Measurements from ENCODE around the gene TTL. TPM values are rescaled to one million over a fixed set of nuclear protein-coding genes. Genes with fewer than 3 reads are reported as not detected.

TTL gene
- total and polyA plus RNA-seq, 2 of the 13 experiments (the other 11 are each of a cell fraction or from before 2014, with no cell fraction given), result 19.0 to 59.8 TPM

- TF ChIP-seq ZNF737 (CRISPR knock-in tag; IDR thresholded peaks at IDR 0.05; ENCODE audit: borderline replicate concordance) (0 out of 2 replicates have a peak, but pooled peaks have one; percentile 11), HNRNPLL (IDR thresholded peaks at IDR 0.05; ENCODE audit: low read depth, low read length, poor library complexity, severe bottlenecking) (peak; percentile 98), ZNF276 (CRISPR knock-in tag; IDR thresholded peaks at IDR 0.05; ENCODE audit: low read depth) (peak; percentile 29; the same call in 1 of the 2 replicates), ZFP82 (CRISPR knock-in tag; IDR thresholded peaks at IDR 0.05; ENCODE audit: borderline replicate concordance) (no peak), ZNF703 (CRISPR knock-in tag; IDR thresholded peaks at IDR 0.05; ENCODE audit: borderline replicate concordance) (0 out of 2 replicates have a peak, but pooled peaks have one; percentile 21), SMAD9 (CRISPR knock-in tag; IDR thresholded peaks at IDR 0.05) (no peak), ZNF225 (CRISPR knock-in tag; IDR thresholded peaks at IDR 0.05) (no peak), MAX (IDR thresholded peaks at IDR 0.05) (peak; percentile 66), EED (CRISPR knock-in tag; IDR thresholded peaks at IDR 0.05) (peak; percentile 95; the same call in 1 of the 2 replicates), ZNF800 (CRISPR knock-in tag; IDR thresholded peaks at IDR 0.05) (peak; percentile 64; the same call in 1 of the 2 replicates), ZNF263 (CRISPR knock-in tag; IDR thresholded peaks at IDR 0.05) (peak; percentile 96), CENPBD1 (CRISPR knock-in tag; IDR thresholded peaks at IDR 0.05; ENCODE audit: borderline replicate concordance, low read depth) (no peak), RBFOX2 (IDR thresholded peaks at IDR 0.05; ENCODE audit: low read depth, low read length) (peak; percentile 76), IKZF4 (CRISPR knock-in tag; IDR thresholded peaks at IDR 0.05; ENCODE audit: borderline replicate concordance, low read depth, not compliant biosample characterization) (peak; percentile 16), ATF7 (IDR thresholded peaks at IDR 0.05) (no peak), ATF7 (CRISPR knock-in tag; IDR thresholded peaks at IDR 0.05) (peak; percentile 36; the same call in 1 of the 2 replicates), PAX8 (CRISPR knock-in tag; IDR thresholded peaks at IDR 0.05; ENCODE audit: borderline replicate concordance) (0 out of 2 replicates have a peak, but pooled peaks have one; percentile 19), ZNF747 (CRISPR knock-in tag; IDR thresholded peaks at IDR 0.05; ENCODE audit: borderline replicate concordance) (peak; percentile 76; the same call in 1 of the 2 replicates), NR2F2 (IDR thresholded peaks at IDR 0.05; ENCODE audit: borderline replicate concordance, low read depth) (0 out of 2 replicates have a peak, but pooled peaks have one; percentile 27), THAP8 (CRISPR knock-in tag; IDR thresholded peaks at IDR 0.05; ENCODE audit: borderline replicate concordance) (no peak), ETV6 (CRISPR knock-in tag; conservative IDR thresholded peaks at IDR 0.05) (no peak), MEIS1 (CRISPR knock-in tag; IDR thresholded peaks at IDR 0.05; ENCODE audit: borderline replicate concordance) (0 out of 2 replicates have a peak, but pooled peaks have one; percentile 66), NR1H2 (CRISPR knock-in tag; IDR thresholded peaks at IDR 0.05; ENCODE audit: borderline replicate concordance, low read depth) (no peak), ZNF234 (CRISPR knock-in tag; conservative IDR thresholded peaks at IDR 0.05) (peak; percentile 90; the same call in 1 of the 2 replicates)
Observed at GRCh38 chr2:112481528-112482233, at the start of gene TTL (continued).
